Esophagus muscularis mucosa (tissue), 4 donors: ENCODE results near the gene ANK2. TPM values are rescaled to one million over a fixed set of nuclear protein-coding genes. Genes with fewer than 3 reads are reported as not detected.

Experiments used
- DNase-seq: peaks from one replicate; pipeline ENCODE4 v3.0.0-alpha.2; 2017; ENCODE audit errors: extremely low spot score
- H3K27ac ChIP-seq, 4 donors: fragments of 200-600 bp; sonication (generic); replicated peaks in 1 of 4; 1 replicate in 3 of 4; 2 replicates in 1 of 4; pipeline ENCODE4 v1.5.1; 2016 to 2019; ENCODE audit warnings: mild to moderate bottlenecking in 1 of 4
- H3K27me3 ChIP-seq, 4 donors: fragments of 200-600 bp; sonication (generic); one replicate each; pipeline versions ENCODE4 v1.5.1 to v1.6.0; 2016 to 2019
- H3K36me3 ChIP-seq, 4 donors: fragments of 200-600 bp; sonication (generic); one replicate each; pipeline ENCODE4 v1.5.1; 2016 to 2019
- H3K4me1 ChIP-seq, 4 donors: fragments of 200-600 bp; sonication (generic); one replicate each; pipeline ENCODE4 v1.5.1; 2016 to 2019
- H3K4me3 ChIP-seq, 4 donors: fragments of 200-600 bp; sonication (generic); 1 replicate in 2 of 4; 2 replicates in 2 of 4; pipeline ENCODE4 v1.5.1; 2016 to 2019; ENCODE audit warnings: mild to moderate bottlenecking in 4 of 4, moderate library complexity in 1 of 4
- H3K9me3 ChIP-seq, 4 donors: fragments of 200-600 bp; sonication (generic); 1 replicate in 3 of 4; 2 replicates in 1 of 4; pipeline ENCODE4 v1.5.1; 2016 to 2019
- CTCF ChIP-seq, 3 experiments: fragments of 200-600 bp in 2 of 3; fragments of 450-650 bp in 1 of 3; sonication (generic) in 2 of 3; IDR thresholded peaks; one replicate each; pipeline ENCODE4 v1.5.1; 2017 to 2019; ENCODE audit warnings: antibody characterized with exemption in 3 of 3, mild to moderate bottlenecking in 2 of 3, moderate library complexity in 1 of 3
- EP300 ChIP-seq: sonication (generic); formaldehyde crosslinking; IDR thresholded peaks from one replicate; pipeline ENCODE4 v1.6.1; 2017; ENCODE audit warnings: antibody characterized with exemption
- POLR2A ChIP-seq: fragments of 450-650 bp; IDR thresholded peaks from one replicate; pipeline ENCODE4 v1.6.1; 2017; ENCODE audit warnings: antibody characterized with exemption, moderate library complexity, mild to moderate bottlenecking, low read depth
- POLR2AphosphoS5 ChIP-seq, 2 donors: sonication (generic); formaldehyde crosslinking; IDR thresholded peaks; one replicate each; pipeline ENCODE4 v1.6.1; 2017; ENCODE audit warnings: antibody characterized with exemption in 2 of 2
- WGBS: methylation state at CpG from one replicate; pipeline ENCODE4 v1.1.5; 2018; 5-methylcytosine and 5-hydroxymethylcytosine counted together
- intact Hi-C: fragments of 100-400 bp; cut with DNase I; formaldehyde crosslinking; loops from one replicate; pipeline ENCODE4 v1.15.1; 2023
- total RNA-seq, 4 donors: library from RNA; depleted of rRNA; stranded (reverse); fragments of >200 nt; gene quantifications; one replicate each; pipeline versions ENCODE4 v1.1.0 to v1.2.1, GENCODE V29; 2016

Gene ANK2
- total RNA-seq, 4 donors from 2014 or later, result 76.8 to 88.0 (median 82.8) TPM

GRCh38 chr4:113170115-113170804 is 120.8 kb downstream of the ANK2 start:
- Histone ChIP-seq H3K4me1 (peaks cover 5 to 22% (median 10%) of the 10 kb centered on the region in 4 donors), H3K27me3 (no peaks in the 10 kb centered on the region), H3K36me3 (no peaks in the 10 kb centered on the region), H3K4me3 (no peak overlapping the region), H3K9me3 (no peaks in the 10 kb centered on the region), H3K27ac (no peak overlapping the region)
- WGBS, result 86% methylated on average over 5 of the region's 5 CpGs
- intact Hi-C loops, result no loop called here
- no peak for TF ChIP-seq POLR2A
- TF ChIP-seq CTCF (IDR thresholded peaks at IDR 0.05), result no peak
- no peak for TF ChIP-seq EP300
- no peak for TF ChIP-seq POLR2AphosphoS5 (IDR thresholded peaks at IDR 0.05)
- DNase-seq, result no peak

- 63% methylated on average over 2 of the region's 2 CpGs for WGBS
- H3K27me3 ChIP-seq, result no peaks in the 10 kb centered on the region
- TF ChIP-seq CTCF (IDR thresholded peaks at IDR 0.05) (no peak), POLR2AphosphoS5 (IDR thresholded peaks at IDR 0.05) (no peak), EP300 (no peak), POLR2A (no peak)
- H3K4me3 ChIP-seq, result no peak overlapping the region
- no peak for DNase-seq
- no peaks in the 10 kb centered on the region for H3K9me3 ChIP-seq
- peaks cover 5 to 22% (median 10%) of the 10 kb centered on the region in 4 donors for H3K4me1 ChIP-seq
- intact Hi-C loops, result no loop called here
- H3K27ac ChIP-seq, result no peak overlapping the region
- no peaks in the 10 kb centered on the region for H3K36me3 ChIP-seq
Measured at GRCh38 chr4:113170805-113171468, 121.5 kb downstream of the ANK2 start.

GRCh38 chr4:113173126-113173792 is 123.8 kb downstream of the ANK2 start:
- intact Hi-C loops, result no loop called here
- no peak for TF ChIP-seq POLR2AphosphoS5 (IDR thresholded peaks at IDR 0.05)
- TF ChIP-seq EP300, result no peak
- no peak for TF ChIP-seq POLR2A
- TF ChIP-seq CTCF (IDR thresholded peaks at IDR 0.05), result no peak

GRCh38 chr4:113173793-113174264 is 124.4 kb downstream of the ANK2 start:
- TF ChIP-seq CTCF (IDR thresholded peaks at IDR 0.05), result no peak
- no peak for TF ChIP-seq EP300
- no peak for TF ChIP-seq POLR2AphosphoS5 (IDR thresholded peaks at IDR 0.05)
- no peak for TF ChIP-seq POLR2A
- intact Hi-C loops, result no loop called here
- Histone ChIP-seq H3K27me3 (no peaks in the 10 kb centered on the region), H3K36me3 (no peaks in the 10 kb centered on the region), H3K4me1 (peaks cover 5 to 31% (median 17%) of the 10 kb centered on the region in 4 donors), H3K4me3 (no peak overlapping the region), H3K9me3 (no peaks in the 10 kb centered on the region), H3K27ac (no peak overlapping the region)
- 74% methylated on average over 3 of the region's 3 CpGs for WGBS
- DNase-seq, result no peak

More at GRCh38 chr4:113173126-113173792, 123.8 kb downstream of the ANK2 start:
- DNase-seq, result no peak
- Histone ChIP-seq H3K27me3 (no peaks in the 10 kb centered on the region), H3K27ac (no peak overlapping the region), H3K4me3 (no peak overlapping the region), H3K9me3 (no peaks in the 10 kb centered on the region), H3K4me1 (peaks cover 5 to 26% (median 12%) of the 10 kb centered on the region in 4 donors), H3K36me3 (no peaks in the 10 kb centered on the region)
- WGBS, result 29% methylated on average over 5 of the region's 5 CpGs
